Adipose tissue (tissue), 3 donors: ENCODE data around the gene ATXN7L1. TPM values are rescaled to one million over a fixed set of nuclear protein-coding genes. Genes with fewer than 3 reads are reported as not detected.
"Not testable (repeated sequence)": the region's sequence is repeated elsewhere in the genome, so short reads cannot be mapped to it uniquely, and the experiment has no call there.

Experiments used
- H3K27ac ChIP-seq: one replicate; pipeline ENCODE4 v1.5.1; 2013; ENCODE audit warnings: low read depth, low read length
- WGBS, 3 donors: extraction: QIAGEN DNeasy Blood & Tissue Kit; methylation state at CpG; one replicate each; pipeline ENCODE4 v1.1.7; 2013; 5-methylcytosine and 5-hydroxymethylcytosine counted together
- polyA plus RNA-seq, 3 donors: library from polyadenylated mRNA; stranded (reverse); fragments of 200-250 nt; gene quantifications; one replicate each; pipeline ENCODE4 v1.2.3, GENCODE V29; 2013
- donor health status: healthy with polysubstance abuse.
- donor health status: Bipolar disorder and iron deficiency.
- donor health status: healthy.

Gene ATXN7L1
- polyA plus RNA-seq, 3 donors, result 2.4 to 5.3 (median 3.7) TPM

DNA sequence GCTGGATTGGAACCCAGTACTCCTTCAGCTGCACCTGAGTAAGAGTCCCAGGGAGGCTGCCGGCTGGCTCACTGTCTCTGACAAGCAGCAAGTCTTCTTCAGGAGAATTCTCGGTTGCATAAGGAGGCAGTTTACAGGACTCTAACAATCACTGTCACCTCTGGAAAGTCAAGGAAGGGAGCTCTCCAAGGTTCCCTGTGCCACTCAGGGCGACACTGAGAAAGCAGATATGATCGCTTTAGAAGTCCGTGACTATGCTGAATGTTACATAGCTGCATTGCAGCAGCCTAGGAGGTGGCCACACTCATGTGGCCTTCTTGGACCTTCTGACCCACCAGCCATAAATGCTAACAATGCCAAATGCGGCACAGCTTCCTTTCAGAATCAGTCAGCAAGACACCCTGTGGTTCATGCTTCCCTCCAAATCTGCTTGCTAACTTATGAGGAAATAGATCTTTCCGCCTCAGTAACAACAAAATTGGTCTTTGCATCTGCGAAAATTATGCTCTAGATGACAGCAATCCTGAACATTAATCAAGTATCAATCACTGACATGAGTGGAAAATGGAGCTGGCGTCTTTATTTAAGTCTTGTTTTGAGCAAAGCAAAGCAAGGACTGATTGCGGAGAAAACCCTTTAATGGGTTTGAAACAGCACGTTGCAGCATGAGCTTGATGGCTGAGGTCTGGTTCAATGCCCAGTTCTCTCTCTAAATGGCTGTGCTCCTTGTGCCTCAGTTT lies 132.9 kb downstream of the ATXN7L1 start:
- WGBS, 3 donors, result 72 to 91% (median 81%) methylated on average over 11 of the region's 11 CpGs
- no peak overlapping the region for H3K27ac ChIP-seq

DNA sequence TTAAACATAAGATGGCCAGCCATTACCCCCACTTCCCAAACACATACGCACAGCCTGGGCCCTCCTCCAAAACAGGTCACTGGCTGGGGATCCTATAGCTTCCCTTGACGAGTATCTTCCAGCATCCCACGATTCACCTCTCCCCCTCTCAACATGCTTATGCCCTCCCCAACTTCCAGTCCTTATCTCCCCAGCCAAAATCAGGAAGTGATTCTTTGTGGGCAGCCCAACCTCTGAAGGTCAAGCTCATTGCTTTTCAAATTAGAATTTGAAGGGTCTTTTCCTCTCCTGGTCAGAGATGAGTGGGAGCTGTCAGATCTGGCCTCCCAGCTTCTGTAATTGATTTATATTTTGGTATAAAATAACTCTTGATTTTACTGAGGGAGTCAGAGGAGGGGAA lies 133.6 kb downstream of the ATXN7L1 start:
- WGBS, 3 donors, result 58 to 82% (median 62%) methylated on average over 3 of the region's 3 CpGs
- H3K27ac ChIP-seq, result no peak overlapping the region

DNA sequence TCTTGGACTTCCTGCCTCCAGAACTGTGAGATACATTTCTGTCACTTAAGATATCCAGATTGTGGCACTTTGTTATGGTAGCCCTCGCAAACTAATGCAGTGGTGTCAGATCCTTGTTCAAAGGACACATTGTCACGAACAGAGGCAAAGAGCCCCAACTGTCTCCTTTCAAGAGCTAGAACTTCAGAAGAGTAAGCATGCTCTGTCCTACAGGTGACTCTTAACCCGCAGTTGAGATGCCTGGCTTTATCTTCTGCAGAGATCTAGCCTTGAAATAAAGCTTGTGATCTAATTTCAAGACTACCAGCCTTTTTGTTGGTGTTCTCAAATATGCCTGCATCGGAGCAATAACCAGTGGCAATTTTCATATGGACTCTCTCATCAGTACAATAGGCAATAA lies 134.4 kb downstream of the ATXN7L1 start:
- 92 to 98% (median 93%) methylated on average over 4 of the region's 4 CpGs for WGBS, 3 donors
- no peak overlapping the region for H3K27ac ChIP-seq

DNA sequence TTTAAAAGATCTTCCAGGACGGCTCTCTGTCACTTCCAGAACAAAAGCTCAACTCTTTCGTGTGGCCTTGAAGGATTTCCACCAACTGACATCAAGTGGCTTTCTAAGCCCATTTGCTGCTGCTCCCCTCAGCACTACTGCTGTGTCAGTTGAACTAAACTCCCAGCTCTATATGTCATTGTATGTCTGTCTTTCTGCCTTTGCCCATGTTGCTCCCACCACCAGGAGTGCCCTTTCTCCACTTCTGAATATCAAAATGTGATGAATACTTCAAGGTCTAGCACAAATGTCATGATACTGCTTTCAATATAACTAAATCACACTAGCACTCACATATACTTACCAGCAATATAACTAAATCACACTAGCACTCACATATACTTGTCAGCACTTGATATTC lies 138.3 kb downstream of the ATXN7L1 start:
- no peak overlapping the region for H3K27ac ChIP-seq
- WGBS, 3 donors, result 98 to 100% (median 100%) methylated on average over 2 of the region's 2 CpGs

DNA sequence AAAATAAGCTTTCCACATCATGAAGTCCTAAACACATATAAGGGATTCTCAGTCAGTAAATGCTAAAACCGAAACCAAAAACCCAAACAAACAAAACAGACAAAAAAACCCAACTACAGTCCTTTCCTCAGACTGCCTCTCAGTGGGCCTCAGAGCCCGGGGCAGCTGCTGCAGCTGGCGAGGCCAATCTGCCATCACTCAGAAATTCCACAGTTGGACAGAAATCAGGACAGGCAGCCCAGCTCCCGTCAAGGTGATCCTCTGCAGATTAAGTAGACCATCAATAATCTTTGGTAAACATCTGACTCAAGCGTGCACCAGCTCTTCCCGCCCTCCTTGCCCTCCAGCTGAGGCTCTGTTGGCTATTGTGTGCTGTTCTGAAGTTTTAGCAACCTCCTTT lies 142.2 kb downstream of the ATXN7L1 start:
- H3K27ac ChIP-seq, result no peak overlapping the region
- 56 to 79% (median 76%) methylated on average over 6 of the region's 6 CpGs for WGBS, 3 donors

DNA sequence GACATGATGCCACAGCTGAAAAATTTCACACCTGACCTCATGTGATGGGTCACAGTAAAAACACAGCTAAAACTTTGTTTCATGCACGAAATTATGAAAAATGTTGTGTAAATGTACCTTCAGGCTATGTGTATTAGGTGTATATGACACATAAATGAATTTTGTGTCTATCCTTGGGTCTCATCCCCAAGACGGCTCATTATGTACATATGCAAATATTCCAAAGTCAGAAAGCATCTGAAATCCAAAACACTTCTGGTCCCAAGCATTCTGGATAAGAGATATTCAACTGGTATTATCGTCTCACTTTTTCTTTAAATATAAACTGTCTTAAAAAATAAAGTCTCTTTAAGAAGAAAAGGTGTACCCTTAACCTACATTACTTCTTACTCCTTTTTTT lies 145.4 kb downstream of the ATXN7L1 start:
- no peak overlapping the region for H3K27ac ChIP-seq
- 91 to 94% (median 92%) methylated on average over 3 of the region's 3 CpGs for WGBS, 3 donors

DNA sequence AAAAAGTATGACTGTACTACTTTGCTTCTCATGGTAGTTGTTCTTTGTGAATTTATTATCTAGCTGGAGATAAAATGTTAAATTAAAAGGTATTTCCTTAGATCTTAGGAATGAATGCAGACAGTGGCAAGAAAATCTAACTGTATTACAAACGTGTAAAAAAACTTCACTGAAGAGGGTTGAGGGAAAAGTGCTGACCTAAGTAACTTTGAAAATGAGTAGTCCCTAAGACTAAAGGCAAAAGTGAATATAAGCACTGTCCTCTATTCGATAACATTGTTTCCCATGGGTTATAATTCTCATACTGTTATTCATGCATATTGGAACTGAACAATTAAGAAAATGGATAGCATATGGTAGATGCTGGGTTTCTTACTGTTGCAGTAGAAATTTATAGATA lies 148.4 kb downstream of the ATXN7L1 start:
- 78 to 94% (median 84%) methylated on average over 2 of the region's 2 CpGs for WGBS, 3 donors
- no peak overlapping the region for H3K27ac ChIP-seq

DNA sequence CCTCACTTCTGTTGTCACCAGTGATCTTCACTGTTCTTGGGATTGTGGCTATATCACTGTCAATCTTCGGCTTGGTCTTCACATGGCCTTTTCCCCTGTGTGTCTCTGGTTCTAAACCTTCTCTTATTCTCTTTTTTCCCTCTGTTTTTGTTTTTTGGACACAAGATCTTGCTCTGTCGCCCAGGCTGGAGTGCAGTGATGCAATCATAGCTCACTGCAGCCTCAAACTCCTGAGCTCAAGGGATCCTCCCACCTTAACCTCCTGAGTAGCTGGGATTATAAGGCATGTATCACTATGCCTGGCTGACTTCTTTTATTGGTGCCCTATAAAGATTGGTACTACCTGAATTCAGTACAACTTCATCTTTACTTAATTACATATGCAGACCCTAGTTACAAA lies 151.7 kb downstream of the ATXN7L1 start:
- WGBS, 3 donors, result 92 to 94% (median 92%) methylated on average over 2 of the region's 2 CpGs

DNA sequence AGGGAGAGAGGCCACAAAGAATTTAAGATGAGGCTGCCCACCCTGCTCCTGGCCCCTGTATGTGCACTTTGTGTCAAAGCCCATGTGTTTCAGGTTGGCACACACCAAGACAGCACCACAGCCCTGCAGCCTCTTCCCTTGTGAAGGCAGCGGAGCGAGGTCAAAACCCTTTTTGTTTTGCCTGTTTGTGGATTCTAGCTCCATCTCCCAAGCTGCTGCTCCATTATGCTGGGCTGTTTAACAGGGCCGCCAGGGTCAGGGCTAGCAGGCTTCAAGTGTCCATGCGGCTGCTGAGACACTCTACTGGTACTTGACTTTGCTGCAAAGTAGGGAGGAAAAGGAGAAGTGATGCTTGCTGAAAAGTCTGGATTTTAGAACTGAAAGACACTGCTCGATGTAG lies 152.8 kb downstream of the ATXN7L1 start:
- H3K27ac ChIP-seq, result no peak overlapping the region
- WGBS, 3 donors, result 93 to 95% (median 94%) methylated on average over 5 of the region's 5 CpGs

More for the DNA sequence above, 151.7 kb downstream of the ATXN7L1 start:
- no peak overlapping the region for H3K27ac ChIP-seq

DNA sequence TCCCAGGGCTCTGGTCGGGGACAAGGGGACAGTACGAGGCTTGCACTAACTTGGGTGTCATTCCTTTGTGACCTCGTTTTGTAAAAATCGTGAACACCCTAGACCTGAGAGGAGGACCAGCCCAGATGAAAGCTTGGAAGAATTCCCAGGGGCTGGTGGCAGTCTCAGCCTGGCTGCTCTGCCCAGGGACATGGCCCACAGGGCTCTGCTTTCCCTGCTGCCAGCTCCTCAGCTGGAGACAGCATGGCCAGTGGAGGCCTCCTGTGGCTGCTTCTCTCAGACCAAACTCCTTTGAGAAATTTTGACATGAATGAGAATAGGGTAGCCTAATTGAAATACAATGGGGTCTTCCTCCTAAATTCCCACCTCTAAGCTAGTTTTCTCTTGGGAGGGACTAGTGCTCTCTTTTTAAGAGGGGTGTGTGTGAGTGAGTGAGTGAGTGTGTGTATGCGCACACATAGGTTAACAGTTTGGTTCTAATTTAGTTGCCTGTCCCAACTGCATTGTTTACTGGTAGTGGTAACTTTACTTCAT lies 154.8 kb downstream of the ATXN7L1 start:
- 90 to 94% (median 94%) methylated on average over 5 of the region's 5 CpGs for WGBS, 3 donors
- no peak overlapping the region for H3K27ac ChIP-seq

DNA sequence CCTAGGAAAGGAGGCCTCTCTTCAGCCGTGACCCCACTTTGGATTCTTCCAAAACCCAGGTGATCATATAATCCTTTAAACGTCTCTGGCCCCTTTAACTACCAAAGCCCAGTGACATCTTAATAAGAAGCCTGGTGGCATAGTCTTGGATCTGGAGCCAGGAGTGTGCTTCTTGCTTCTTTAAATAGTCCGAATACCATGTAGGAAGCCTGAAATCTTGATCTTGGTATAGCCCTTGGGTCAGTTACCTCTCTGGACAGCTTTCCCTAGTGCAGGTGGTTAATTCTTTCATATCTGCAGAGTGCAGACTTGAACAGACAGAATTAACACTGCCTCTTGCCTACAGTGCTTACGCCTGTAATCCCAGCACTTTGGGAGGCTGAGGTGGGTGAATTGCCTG lies 156.5 kb downstream of the ATXN7L1 start:
- WGBS, 3 donors, result 88 to 94% (median 93%) methylated on average over 4 of the region's 4 CpGs
- H3K27ac ChIP-seq, result no peak overlapping the region

DNA sequence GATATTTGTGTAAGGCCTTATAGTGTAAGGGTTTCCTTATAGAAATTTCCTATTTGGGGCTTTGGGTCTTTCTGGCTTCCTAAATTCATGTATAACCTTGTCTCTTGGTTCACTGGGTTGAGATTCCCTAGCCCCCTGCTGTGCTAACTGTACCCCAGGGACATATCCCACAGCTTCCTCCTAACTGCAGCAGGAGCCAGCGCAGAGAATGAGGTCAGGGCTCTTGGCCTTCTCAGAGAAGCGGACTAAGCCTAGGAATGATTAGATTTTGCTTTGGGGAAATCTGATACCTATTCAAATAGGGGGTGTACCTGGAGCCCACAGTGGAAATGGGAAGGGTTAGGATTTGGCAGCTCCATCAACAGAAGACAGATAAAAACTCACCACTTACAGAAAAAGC lies 157.0 kb downstream of the ATXN7L1 start:
- H3K27ac ChIP-seq, result no peak overlapping the region
- WGBS, 3 donors, result 78 to 88% (median 80%) methylated on average over 2 of the region's 2 CpGs

DNA sequence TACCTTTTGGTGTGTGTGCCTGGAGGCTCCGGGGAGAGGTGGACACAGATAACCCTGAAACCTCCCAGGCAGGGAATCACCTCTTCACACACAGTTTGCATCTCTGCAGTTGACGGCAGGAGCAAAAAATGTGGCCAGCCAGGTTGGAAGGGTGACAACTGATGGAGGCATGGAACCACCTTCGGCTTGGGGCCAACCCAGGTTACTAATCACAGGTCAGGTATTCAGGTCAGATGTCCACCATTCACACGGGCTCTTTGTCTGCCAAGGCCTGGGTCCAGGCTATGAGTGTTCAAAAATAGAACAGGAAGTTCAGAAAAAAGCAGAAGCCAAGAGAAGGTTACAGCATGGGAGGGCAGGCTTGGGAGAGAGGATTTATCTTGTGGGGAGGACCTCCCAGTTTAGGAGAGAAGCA lies 157.9 kb downstream of the ATXN7L1 start:
- WGBS, 3 donors, result 45 to 59% (median 53%) methylated on average over 4 of the region's 4 CpGs
- no peak overlapping the region for H3K27ac ChIP-seq

DNA sequence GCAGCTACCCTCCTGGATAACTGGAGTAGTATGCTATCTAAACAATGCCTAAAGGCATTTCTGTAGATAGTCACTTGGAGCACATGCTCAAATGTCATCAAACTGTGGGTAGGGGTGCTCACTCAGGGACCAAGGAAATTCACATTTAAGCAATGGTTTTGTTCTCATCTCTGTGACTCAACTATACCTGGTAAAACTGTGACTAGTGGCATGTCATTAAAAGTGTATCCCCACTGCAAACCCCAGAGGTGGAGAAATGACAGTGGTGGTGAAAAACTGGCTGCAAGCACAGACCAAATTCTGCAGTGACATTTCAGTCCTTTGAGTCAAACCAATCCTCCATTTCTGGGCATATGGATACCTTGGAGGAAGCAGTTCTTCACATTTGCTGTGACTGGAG lies 160.9 kb downstream of the ATXN7L1 start:
- H3K27ac ChIP-seq, result no peak overlapping the region

DNA sequence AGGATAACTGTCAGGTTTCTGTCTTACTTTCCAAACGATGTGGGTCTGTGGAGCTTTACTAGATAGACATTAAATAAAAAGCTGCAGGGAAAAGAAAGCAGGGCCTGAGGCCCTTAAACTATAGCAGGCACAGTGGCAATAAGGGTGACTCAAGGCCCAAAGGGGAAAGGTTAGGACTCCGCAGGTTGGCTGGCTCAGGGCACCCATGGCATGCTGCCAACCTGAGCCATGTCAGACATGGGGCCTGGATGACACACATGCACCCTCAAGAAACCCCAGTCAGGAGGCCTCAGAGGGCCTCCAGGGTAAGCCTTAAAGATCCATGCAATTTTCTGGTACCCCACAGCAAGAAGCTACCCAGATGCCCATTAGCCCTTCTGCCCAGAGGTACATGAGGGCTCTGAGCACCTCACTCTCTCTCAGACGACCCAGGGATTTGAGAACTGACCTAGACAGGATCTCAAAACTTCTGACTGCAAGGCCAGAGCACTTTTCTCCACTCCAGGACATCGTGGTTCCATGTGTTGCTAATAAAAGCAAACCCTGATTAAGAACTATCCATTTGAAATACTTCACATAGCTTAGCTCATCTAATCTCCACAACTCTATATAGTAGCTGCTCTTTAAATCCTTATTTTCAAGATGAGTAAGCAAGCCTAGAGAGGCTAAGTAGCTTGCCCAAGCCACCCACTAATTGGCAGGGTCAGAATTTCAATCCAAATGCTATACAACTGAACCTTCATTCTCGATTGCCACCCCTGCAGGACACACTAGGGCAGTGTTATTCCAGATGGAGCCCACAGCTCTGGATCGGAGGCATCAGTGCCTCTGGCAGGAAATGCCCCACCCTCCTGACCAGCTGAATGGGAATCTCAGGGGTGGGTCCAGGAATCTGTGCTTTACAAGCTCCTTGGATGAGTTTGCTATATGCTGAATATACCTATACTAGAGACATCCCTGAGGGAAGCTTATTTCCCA lies 162.6 kb downstream of the ATXN7L1 start:
- WGBS, 3 donors, result 70 to 87% (median 73%) methylated on average over 6 of the region's 6 CpGs
- H3K27ac ChIP-seq, result no peak overlapping the region

DNA sequence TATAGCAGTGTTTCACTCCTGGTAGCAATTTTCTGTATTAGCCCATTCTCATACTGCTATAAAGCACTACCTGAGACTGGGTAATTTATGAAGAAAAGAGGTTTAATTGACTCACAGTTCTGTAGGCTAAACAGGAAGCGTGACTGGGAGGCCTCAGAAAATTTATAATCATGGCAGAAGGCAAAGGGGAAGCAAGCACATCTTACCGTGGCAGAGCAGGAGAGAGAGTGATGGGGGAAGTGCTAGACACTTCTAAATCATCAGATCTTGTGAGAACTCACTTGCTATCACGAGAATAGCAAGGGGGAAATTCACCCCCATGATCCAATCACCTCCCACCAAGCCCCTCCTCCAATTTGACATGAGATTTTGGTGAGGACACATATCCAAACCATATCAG lies 163.5 kb downstream of the ATXN7L1 start:
- WGBS, 3 donors, result 63 to 91% (median 71%) methylated on average over 3 of the region's 3 CpGs
- no peak overlapping the region for H3K27ac ChIP-seq

DNA sequence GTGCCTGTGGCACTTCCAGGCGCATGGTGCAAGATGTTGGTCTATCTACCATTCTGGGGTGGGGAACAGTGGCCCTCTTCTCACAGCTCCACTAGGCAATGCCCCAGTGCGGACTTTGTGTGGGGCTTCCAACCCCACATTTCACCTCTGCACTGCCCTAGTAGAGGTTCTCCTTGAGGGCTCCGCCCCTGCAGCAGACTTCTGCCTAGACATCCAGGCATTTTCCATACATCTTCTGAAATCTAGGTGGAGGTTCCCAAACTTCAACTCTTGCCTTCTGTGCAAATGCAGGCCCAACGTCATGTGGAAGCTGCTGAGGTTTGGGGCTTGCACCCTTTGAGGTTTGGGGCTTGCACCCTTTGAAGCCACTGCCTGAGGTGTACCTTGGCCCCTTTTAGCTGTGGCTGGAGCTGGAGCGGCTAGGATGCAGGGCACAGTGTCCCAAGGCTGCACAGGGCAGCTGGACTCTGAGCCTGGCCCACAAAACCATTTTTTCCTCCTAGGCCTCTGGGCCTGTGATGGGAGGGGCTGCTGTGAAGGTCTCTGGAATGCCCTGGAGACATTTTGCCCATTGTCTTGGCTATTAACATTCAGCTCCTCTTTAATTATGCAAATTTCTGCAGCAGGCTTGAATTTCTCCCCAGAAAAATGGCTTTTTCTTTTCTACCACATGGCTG lies 164.5 kb downstream of the ATXN7L1 start:
- WGBS, 3 donors, result 95 to 98% (median 97%) methylated on average over 5 of the region's 5 CpGs
- no peak overlapping the region for H3K27ac ChIP-seq

DNA sequence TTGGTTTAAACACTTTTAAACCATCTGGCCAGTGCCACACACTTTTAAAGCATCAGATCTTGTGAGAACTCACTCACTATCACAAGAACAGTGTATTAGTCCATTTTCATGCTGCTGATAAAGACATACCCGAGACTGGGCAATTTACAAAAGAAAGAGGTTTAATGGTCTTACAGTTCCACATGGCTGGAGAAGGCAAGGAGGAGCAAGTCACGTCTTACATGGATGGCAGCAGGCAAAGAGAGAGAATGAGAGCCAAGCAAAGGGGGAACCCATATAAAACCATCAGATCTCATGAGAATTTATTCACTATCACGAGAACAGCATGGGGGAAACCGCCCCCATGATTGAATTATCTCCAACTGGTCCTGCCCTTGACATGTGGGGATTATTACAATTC lies 165.7 kb downstream of the ATXN7L1 start:
- 95 to 100% (median 96%) methylated on average over 4 of the region's 4 CpGs for WGBS, 3 donors
- H3K27ac ChIP-seq, result not testable (repeated sequence)

DNA sequence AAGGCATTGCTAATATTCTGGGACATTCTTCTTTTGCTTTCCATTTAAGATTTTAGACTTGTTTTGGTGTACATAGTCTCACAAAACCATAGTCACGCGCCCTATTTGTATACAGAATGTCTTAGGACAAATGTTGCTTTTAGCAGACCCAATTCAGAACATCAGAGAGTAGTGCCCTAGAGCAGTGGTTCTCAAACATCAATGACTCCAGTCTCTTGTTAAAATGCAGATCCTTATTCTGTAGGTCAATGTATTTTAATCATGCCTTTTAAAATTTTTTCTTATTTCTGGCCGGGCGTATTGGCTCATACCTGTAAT lies 167.7 kb downstream of the ATXN7L1 start:
- 97 to 99% (median 98%) methylated on average over 4 of the region's 4 CpGs for WGBS, 3 donors
- no peak overlapping the region for H3K27ac ChIP-seq
